ENCODE data around the gene SRR.

Gene SRR

DNA sequence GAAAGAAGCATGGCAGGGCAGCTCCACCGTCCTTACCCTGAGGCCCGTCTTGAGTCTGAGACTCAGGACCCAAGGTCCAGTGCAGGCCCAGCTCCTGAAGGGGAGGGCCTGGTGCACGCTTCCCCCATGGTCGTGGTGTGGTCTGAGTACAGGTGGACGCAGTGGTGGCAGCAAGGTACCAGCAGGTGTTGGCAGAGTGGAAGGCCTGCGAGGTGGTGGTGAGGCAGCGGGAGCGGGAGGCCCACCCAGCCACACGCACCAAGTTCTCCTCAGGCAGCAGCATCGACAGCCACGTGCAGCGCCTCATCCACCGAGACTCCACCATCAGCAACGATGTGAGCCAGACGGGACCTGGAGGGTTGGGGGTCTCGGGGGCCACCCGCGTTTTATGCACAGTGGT is 69.4 kb downstream of the SRR start:
- no peak for DNase-seq
